Endothelial cell of umbilical vein (primary cell): ENCODE measurements around the gene ADAM10. TPM values are rescaled to one million over a fixed set of nuclear protein-coding genes. Genes with fewer than 3 reads are reported as not detected.

ENCODE experiments used
- BruUV-seq: library from RNA; stranded (reverse); fragments of 400-500 nt; replicated peaks from 2 replicates; lab custom pipeline; 2021; lab: Mats Ljungman, UMichigan
- CTCF ChIA-PET: fragments of 300-600, 350-600 bp; sonication (Branson Sonifier 250); formaldehyde crosslinking; loops from one replicate; lab custom pipeline; 2021; ENCODE audit warnings: antibody characterized with exemption, inconsistent platforms; lab: Charles Lee
- POLR2A ChIA-PET: fragments of 300-600, 350-600 bp; sonication (Branson Sonifier 250); formaldehyde crosslinking; loops from one replicate; lab custom pipeline; 2021; ENCODE audit warnings: antibody characterized with exemption, inconsistent platforms; lab: Charles Lee
- DNase-seq: peaks from one replicate; pipeline ENCODE4 v3.0.0-alpha.2; 2011; ENCODE audit warnings: low read depth, low spot score
- FAIRE-seq: peaks from 2 replicates; lab custom pipeline; 2011; peaks lifted over from hg19 to GRCh38; lab: Jason Lieb, UNC
- H2AFZ ChIP-seq: 2 replicates; pipeline ENCODE4 v1.6.0; 2012; ENCODE audit warnings: low read depth, low read length, control low read depth, inconsistent platforms
- H3K27ac ChIP-seq: 2 replicates; pipeline ENCODE4 v1.5.1; 2011; ENCODE audit warnings: low read depth, mild to moderate bottlenecking, control low read depth, low read length, moderate library complexity; ENCODE audit not compliant: insufficient read depth
- H3K27me3 ChIP-seq, 2 experiments: 2 replicates each; pipeline versions ENCODE4 v1.6.0 to v1.6.1; 2011; ENCODE audit warnings: low read length in 2 of 2, mixed read lengths in 1 of 2; ENCODE audit not compliant: control insufficient read depth in 2 of 2, insufficient read depth in 2 of 2
- H3K36me3 ChIP-seq, 2 experiments: 2 replicates in 1 of 2; 3 replicates in 1 of 2; pipeline ENCODE4 v1.5.1; 2011; ENCODE audit warnings: low read length in 2 of 2, mild to moderate bottlenecking in 1 of 2, moderate library complexity in 1 of 2; ENCODE audit not compliant: control insufficient read depth in 2 of 2, insufficient read depth in 2 of 2; ENCODE audit errors: extremely low read depth in 1 of 2
- H3K4me1 ChIP-seq: 3 replicates; pipeline ENCODE4 v1.5.1; 2011; ENCODE audit warnings: mild to moderate bottlenecking, low read length; ENCODE audit not compliant: control insufficient read depth, insufficient read depth; ENCODE audit errors: extremely low read depth
- H3K4me2 ChIP-seq: 2 replicates; pipeline ENCODE4 v1.6.1; 2011; ENCODE audit warnings: low read length, control low read depth, mixed read lengths; ENCODE audit not compliant: insufficient read depth
- H3K4me3 ChIP-seq, 3 experiments: fragments of 200-600 bp in 1 of 3; sonication (generic), shearing (Covaris generic) in 1 of 3; replicated peaks in 1 of 3; 2 replicates each; pipeline ENCODE4 v1.5.1; 2011 to 2016; ENCODE audit warnings: control low read depth in 3 of 3, low read length in 3 of 3, mild to moderate bottlenecking in 2 of 3, inconsistent platforms in 1 of 3, low read depth in 1 of 3, moderate library complexity in 1 of 3; ENCODE audit not compliant: insufficient read depth in 1 of 3
- H3K79me2 ChIP-seq: 2 replicates; pipeline ENCODE4 v1.6.0; 2012; ENCODE audit warnings: low read length, inconsistent platforms; ENCODE audit not compliant: control insufficient read depth, insufficient read depth
- H3K9ac ChIP-seq: replicated peaks from 2 replicates; pipeline ENCODE3; 2011; ENCODE audit warnings: low read length, control low read depth; ENCODE audit not compliant: insufficient read depth; ENCODE audit errors: extremely low read depth
- H3K9me1 ChIP-seq: replicated peaks from 3 replicates; pipeline ENCODE4 v1.6.0; 2011; ENCODE audit warnings: mild to moderate bottlenecking, low read length; ENCODE audit not compliant: control insufficient read depth, insufficient read depth; ENCODE audit errors: extremely low read depth
- H3K9me3 ChIP-seq: replicated peaks from 2 replicates; pipeline ENCODE4 v1.5.1; 2012; ENCODE audit warnings: low read length, inconsistent platforms; ENCODE audit not compliant: control insufficient read depth, insufficient read depth
- H4K20me1 ChIP-seq: replicated peaks from 2 replicates; pipeline ENCODE3; 2011; ENCODE audit warnings: mild to moderate bottlenecking, low read length; ENCODE audit not compliant: control insufficient read depth, insufficient read depth; ENCODE audit errors: extremely low read depth
- FOS ChIP-seq: IDR thresholded peaks from 2 replicates; pipeline ENCODE4 v1.6.1; 2011; ENCODE audit warnings: mild to moderate bottlenecking, low read length, moderate library complexity, borderline replicate concordance; ENCODE audit not compliant: insufficient read depth
- JUN ChIP-seq: IDR thresholded peaks from 2 replicates; pipeline ENCODE4 v1.6.1; 2011; ENCODE audit warnings: borderline replicate concordance, low read depth; ENCODE audit not compliant: insufficient read length, insufficient read depth
- POLR2A ChIP-seq: IDR thresholded peaks from 2 replicates; pipeline ENCODE4 v1.6.1; 2012; ENCODE audit warnings: low read depth, mild to moderate bottlenecking, control low read depth, low read length
- POLR2AphosphoS5 ChIP-seq: IDR thresholded peaks from 2 replicates; pipeline ENCODE4 v1.6.1; 2012; ENCODE audit warnings: low read depth, mild to moderate bottlenecking, control low read depth, low read length, moderate library complexity; ENCODE audit not compliant: insufficient read depth
- dilution Hi-C: fragments of 300-500 bp; cut with MboI; formaldehyde crosslinking; loops from one replicate; pipeline ENCODE4 v1.15.0; 2019; ENCODE audit warnings: low sequenced_read_pairs; ENCODE audit not compliant: extremely low pct_ligation_motif_present
- intact Hi-C: fragments of 100-400 bp; cut with micrococcal nuclease; formaldehyde crosslinking; loops from one replicate; pipeline ENCODE4 v1.10.0; 2022
- polyA plus RNA-seq, 4 experiments: library from polyadenylated mRNA; depleted of rRNA in 3 of 4; stranded (reverse) in 3 of 4; unstranded in 1 of 4; fragments of >200 nt; gene quantifications; 2 replicates each; pipeline versions ENCODE4 v1.2.1 to v1.2.3, GENCODE V29; 2011 to 2012; ENCODE audit warnings: missing spikeins in 1 of 4
- total RNA-seq: library from RNA; stranded (reverse); gene quantifications from 2 replicates; pipeline ENCODE4 v1.2.3, GENCODE V29; 2021

ADAM10 gene
- total and polyA plus RNA-seq, 2 donors (not counting 3 experiments of a cell fraction or from before 2014, with no cell fraction given) = 91.3 to 203 TPM

- intact Hi-C loops (no loop called here), dilution Hi-C loops (no loop called here)
- Histone ChIP-seq H3K9ac (no peak overlapping the region), H3K79me2 (peaks cover 2% of the 10 kb centered on the region), H3K4me2 (peak overlapping the region; percentile 5), H3K27ac (no peak overlapping the region), H3K9me3 (no peaks in the 10 kb centered on the region), H3K27me3 (no peaks in the 10 kb centered on the region), H2AFZ (no peak overlapping the region), H3K4me1 (peaks cover 3% of the 10 kb centered on the region), H3K36me3 (peaks cover 0 to 2% of the 10 kb centered on the region in 2 experiments), H4K20me1 (peaks cover 2% of the 10 kb centered on the region), H3K9me1 (no peaks in the 10 kb centered on the region), H3K4me3 (no peak overlapping the region)
- FAIRE-seq (peak; percentile 40), DNase-seq (peak; percentile 28)
- POLR2A ChIA-PET = no interaction called here
- peak; percentile 20 for TF ChIP-seq FOS
- no peak for TF ChIP-seq POLR2AphosphoS5
- TF ChIP-seq JUN = peak; percentile 22
- CTCF ChIA-PET = interaction anchor here (1.0 to 2.4 kb wide), 2 partner anchors 11 to 227 kb away, joined by 4 to 10 read pairs; no protein-coding TSS in a partner anchor
- no TSS peak for BruUV-seq
Observed at GRCh38 chr15:58666957-58667356, 82.5 kb downstream of the ADAM10 start.

GRCh38 chr15:58665672-58666071 lies 83.8 kb downstream of the ADAM10 start:
- no peak overlapping the region for H3K4me3 ChIP-seq
- H3K9me1 ChIP-seq = no peaks in the 10 kb centered on the region
- DNase-seq (no peak), FAIRE-seq (no peak)
- no peak overlapping the region for H2AFZ ChIP-seq
- peaks cover 0 to 2% of the 10 kb centered on the region in 2 experiments for H3K36me3 ChIP-seq
- ChIA-PET CTCF (interaction anchor here (2.4 kb wide), 1 partner anchor 12 kb away, joined by 10 read pairs; no protein-coding TSS in a partner anchor), POLR2A (no interaction called here)
- no peak overlapping the region for H3K27ac ChIP-seq
- H4K20me1 ChIP-seq = peaks cover 2% of the 10 kb centered on the region
- no peak overlapping the region for H3K9ac ChIP-seq
- peaks cover 3% of the 10 kb centered on the region for H3K4me1 ChIP-seq
- no peaks in the 10 kb centered on the region for H3K9me3 ChIP-seq
- H3K4me2 ChIP-seq = no peak overlapping the region
- H3K27me3 ChIP-seq = no peaks in the 10 kb centered on the region
- no TSS peak for BruUV-seq
- peak; percentile 42 for TF ChIP-seq JUN
- no peak for TF ChIP-seq POLR2A
- dilution Hi-C loops (no loop called here), intact Hi-C loops (no loop called here)
- peaks cover 2% of the 10 kb centered on the region for H3K79me2 ChIP-seq
